Activated CD4-positive, alpha-beta T cell treated with anti-CD3 and anti-CD28 coated beads for 36 hours (primary cell): ENCODE measurements around the gene TEX29. TPM values are rescaled to one million over a fixed set of nuclear protein-coding genes. Genes with fewer than 3 reads are reported as not detected.

ENCODE experiments used
- ATAC-seq: fragments of 200-7000 bp; cut with Tn5 transposase; one replicate; pipeline ENCODE4 v1.10.0; 2021; ENCODE audit warnings: mild to moderate bottlenecking, moderate library complexity
- CTCF ChIA-PET: fragments of 350-600 bp; sonication (Branson Sonifier 250); formaldehyde crosslinking; loops from one replicate; lab custom pipeline; 2021; ENCODE audit warnings: antibody characterized with exemption; lab: Charles Lee
- POLR2A ChIA-PET: fragments of 350-600 bp; sonication (Branson Sonifier 250); formaldehyde crosslinking; loops from one replicate; lab custom pipeline; 2021; ENCODE audit warnings: antibody characterized with exemption, inconsistent platforms; lab: Charles Lee
- DNase-seq: peaks from one replicate; pipeline ENCODE4 v3.0.0-alpha.2; 2020
- H3K27ac Mint-ChIP-seq: one replicate; pipeline ENCODE4 v1.8.0; 2021; ENCODE audit warnings: mixed read lengths
- H3K27me3 Mint-ChIP-seq: one replicate; pipeline ENCODE4 v1.8.0; 2021; ENCODE audit warnings: mixed read lengths
- H3K36me3 Mint-ChIP-seq: one replicate; pipeline ENCODE4 v1.8.0; 2021; ENCODE audit warnings: low read depth, mixed read lengths
- H3K4me1 Mint-ChIP-seq: one replicate; pipeline ENCODE4 v1.8.0; 2021; ENCODE audit warnings: mixed read lengths
- H3K4me3 Mint-ChIP-seq: one replicate; pipeline ENCODE4 v1.8.0; 2021; ENCODE audit warnings: mild to moderate bottlenecking, moderate library complexity, mixed read lengths
- H3K9me3 Mint-ChIP-seq: one replicate; pipeline ENCODE4 v1.8.0; 2021; ENCODE audit warnings: low read depth, mixed read lengths
- intact Hi-C, 2 experiments: fragments of 100-400 bp; cut with DNase I in 1 of 2; cut with micrococcal nuclease in 1 of 2; formaldehyde crosslinking; loops; one replicate each; pipeline versions ENCODE4 v1.14.2 to v1.15.1; 2022 to 2024; cut with DNase I, micrococcal nuclease
- total RNA-seq, 2 experiments: library from RNA; stranded (reverse); gene quantifications; one replicate each; pipeline ENCODE4 v1.2.3, GENCODE V29; 2021

The TEX29 gene
- total RNA-seq, 2 experiments from 2014 or later, result 0.30 to 0.46 TPM

DNA sequence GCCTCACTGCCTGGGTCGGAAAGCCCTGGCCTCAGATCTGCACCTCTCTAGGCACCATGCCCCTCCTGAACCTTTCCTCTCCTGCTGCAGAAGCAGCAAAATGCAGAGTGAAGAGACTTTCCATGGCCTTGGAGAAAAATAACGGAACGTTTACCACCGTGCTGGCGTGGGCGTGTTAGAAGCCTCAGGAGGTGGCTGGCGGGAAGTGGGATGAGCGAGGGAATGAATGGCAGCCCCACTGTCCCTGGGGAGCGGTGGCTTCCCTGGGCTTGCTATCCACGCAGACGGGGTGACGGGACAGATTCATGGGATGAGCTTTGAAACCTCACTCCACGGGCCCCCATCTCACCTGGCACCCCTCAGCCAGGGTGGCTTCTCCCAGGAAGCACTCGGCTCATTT, 4.3 kb downstream of the TEX29 start:
- peaks cover 5% of the 10 kb centered on the region for H3K4me1 Mint-ChIP-seq
- no peak for ATAC-seq
- DNase-seq, result no peak
- H3K27ac Mint-ChIP-seq, result no peak overlapping the region
- no peaks in the 10 kb centered on the region for H3K9me3 Mint-ChIP-seq
- no peak overlapping the region for H3K4me3 Mint-ChIP-seq
- no peaks in the 10 kb centered on the region for H3K27me3 Mint-ChIP-seq
- ChIA-PET POLR2A (no interaction called here), CTCF (no interaction called here)
- intact Hi-C loops, result no loop called here
- no peaks in the 10 kb centered on the region for H3K36me3 Mint-ChIP-seq

DNA sequence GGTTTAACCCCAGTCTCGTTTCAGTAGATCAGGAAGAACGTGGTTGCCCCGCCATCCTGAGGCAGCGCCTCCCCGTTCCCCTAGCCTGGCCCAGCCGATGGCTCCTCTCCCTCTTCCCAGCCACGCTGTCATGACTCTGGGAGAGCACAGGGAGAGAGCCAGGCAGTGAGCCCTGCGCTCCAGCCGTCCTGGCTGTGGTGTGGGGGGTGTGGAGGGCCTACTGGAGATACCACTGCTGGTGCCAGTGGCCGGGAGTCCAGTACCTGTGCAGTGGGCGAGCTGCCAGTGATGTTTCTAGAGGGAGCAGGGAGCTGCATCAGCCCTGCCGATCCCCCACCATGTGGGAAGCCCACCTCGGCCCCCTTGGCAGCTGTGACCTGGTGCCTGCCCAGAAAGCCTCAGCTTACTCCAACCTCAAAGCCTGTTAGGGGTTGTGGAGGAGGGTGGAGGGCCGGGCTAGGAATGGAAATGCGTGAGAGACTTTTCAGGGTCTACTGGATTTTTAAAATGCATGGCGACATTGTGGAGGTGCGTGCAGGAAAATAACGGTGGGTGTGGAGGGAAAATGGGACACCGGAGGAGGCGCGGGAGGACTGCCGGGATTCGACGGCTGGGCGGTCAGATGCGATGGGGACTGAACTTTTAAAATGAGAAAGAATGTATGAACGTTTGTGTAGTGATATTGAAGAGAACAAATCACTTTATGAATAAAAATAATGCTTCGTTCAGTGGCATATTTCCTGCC, 4.9 kb downstream of the TEX29 start:
- Mint-ChIP-seq H3K36me3 (no peaks in the 10 kb centered on the region), H3K27ac (no peak overlapping the region), H3K27me3 (no peaks in the 10 kb centered on the region), H3K4me1 (peaks cover 5% of the 10 kb centered on the region), H3K4me3 (no peak overlapping the region), H3K9me3 (no peaks in the 10 kb centered on the region)
- ChIA-PET CTCF (no interaction called here), POLR2A (no interaction called here)
- no peak for ATAC-seq
- intact Hi-C loops, result no loop called here
- no peak for DNase-seq

DNA sequence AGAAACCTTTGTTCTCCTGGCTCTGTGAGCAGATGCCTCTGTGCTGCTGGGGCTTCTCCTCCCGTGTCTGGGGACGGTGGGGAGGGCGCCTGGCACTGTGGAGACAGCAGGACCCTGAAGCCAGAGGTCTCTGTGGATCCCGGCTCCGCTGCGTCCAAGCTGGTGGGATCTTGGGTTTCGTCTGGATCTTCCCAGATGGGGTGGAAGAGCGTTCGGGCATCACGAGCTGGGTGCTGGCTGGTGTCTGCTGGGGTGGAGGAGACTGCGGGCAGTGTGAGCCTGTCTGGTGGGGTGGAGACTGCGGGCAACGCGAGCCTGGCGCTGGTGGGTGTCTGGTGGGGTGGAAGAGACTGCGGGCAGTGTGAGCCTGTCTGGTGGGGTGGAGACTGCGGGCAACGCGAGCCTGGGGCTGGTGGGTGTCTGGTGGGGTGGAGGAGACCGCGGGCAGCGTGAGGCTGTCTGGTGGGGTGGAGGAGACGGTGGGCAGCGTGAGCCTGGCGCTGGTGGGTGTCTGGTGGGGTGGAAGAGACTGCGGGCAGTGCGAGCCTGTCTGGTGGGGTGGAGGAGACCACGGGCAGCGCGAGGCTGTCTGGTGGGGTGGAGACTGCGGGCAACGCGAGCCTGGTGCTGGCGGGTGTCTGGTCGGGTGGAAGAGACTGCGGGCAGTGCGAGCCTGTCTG, 5.6 kb downstream of the TEX29 start:
- ChIA-PET CTCF (no interaction called here), POLR2A (no interaction called here)
- Mint-ChIP-seq H3K27ac (no peak overlapping the region), H3K27me3 (no peaks in the 10 kb centered on the region), H3K36me3 (no peaks in the 10 kb centered on the region), H3K4me3 (no peak overlapping the region), H3K9me3 (no peaks in the 10 kb centered on the region), H3K4me1 (peaks cover 5% of the 10 kb centered on the region)
- DNase-seq (no peak), ATAC-seq (no peak)
- intact Hi-C loops, result no loop called here

DNA sequence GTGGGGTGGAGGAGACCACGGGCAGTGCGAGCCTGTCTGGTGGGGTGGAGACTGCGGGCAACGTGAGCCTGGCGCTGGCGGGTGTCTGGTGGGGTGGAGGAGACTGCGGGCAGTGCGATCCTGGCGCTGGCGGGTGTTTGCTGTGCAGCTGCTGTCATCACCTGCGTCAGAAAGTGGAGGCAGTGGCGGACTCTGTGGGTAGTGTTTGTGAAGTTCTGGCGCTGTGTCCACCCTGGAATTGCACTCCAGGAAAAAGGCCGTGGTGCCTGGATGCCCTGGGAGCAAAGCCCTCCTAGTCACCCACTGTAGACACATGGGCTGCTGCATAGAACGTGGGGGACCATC, 6.2 kb downstream of the TEX29 start:
- H3K4me1 Mint-ChIP-seq, result peaks cover 5% of the 10 kb centered on the region
- H3K27me3 Mint-ChIP-seq, result no peaks in the 10 kb centered on the region
- DNase-seq, result no peak
- H3K27ac Mint-ChIP-seq, result no peak overlapping the region
- ChIA-PET POLR2A (no interaction called here), CTCF (no interaction called here)
- H3K9me3 Mint-ChIP-seq, result no peaks in the 10 kb centered on the region
- ATAC-seq, result no peak
- intact Hi-C loops, result no loop called here
- no peak overlapping the region for H3K4me3 Mint-ChIP-seq
- no peaks in the 10 kb centered on the region for H3K36me3 Mint-ChIP-seq

DNA sequence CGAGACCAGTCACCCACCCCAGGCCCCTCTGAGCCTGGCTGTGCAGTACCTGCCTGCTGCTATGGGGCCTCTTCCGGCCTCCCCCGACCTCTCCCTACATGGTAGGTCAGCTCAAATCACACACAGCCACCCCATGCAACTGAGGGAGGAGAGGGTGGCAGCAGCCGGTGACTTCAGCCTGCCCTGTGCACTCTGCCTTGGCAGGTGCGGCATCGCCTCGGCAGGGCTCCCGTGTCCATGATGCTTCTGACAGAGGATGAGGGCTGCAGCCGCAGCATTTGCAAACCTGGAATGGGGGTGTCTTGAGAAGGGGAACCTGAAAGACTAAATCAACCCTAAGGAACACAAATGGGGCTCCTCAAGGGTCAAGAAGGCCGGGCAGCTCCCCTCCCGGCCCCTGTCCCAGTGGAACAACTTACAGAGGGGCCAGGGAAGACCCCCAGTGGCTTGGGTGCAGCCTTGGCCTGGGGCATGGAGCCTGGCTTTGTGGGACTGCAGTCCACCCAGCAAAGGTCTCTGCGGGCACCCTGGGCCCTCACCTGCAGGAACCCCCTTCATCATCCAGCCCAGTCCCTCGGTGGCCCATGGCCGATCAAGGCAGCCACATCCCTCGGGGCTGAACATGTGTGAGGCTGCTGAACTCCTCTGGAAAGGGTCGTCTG, 6.7 kb downstream of the TEX29 start:
- Mint-ChIP-seq H3K4me1 (peaks cover 5% of the 10 kb centered on the region), H3K27ac (no peak overlapping the region), H3K27me3 (no peaks in the 10 kb centered on the region), H3K4me3 (no peak overlapping the region), H3K36me3 (no peaks in the 10 kb centered on the region), H3K9me3 (no peaks in the 10 kb centered on the region)
- POLR2A ChIA-PET, result no interaction called here
- no peak for DNase-seq
- CTCF ChIA-PET, result no interaction called here
- no peak for ATAC-seq
- intact Hi-C loops, result no loop called here

DNA sequence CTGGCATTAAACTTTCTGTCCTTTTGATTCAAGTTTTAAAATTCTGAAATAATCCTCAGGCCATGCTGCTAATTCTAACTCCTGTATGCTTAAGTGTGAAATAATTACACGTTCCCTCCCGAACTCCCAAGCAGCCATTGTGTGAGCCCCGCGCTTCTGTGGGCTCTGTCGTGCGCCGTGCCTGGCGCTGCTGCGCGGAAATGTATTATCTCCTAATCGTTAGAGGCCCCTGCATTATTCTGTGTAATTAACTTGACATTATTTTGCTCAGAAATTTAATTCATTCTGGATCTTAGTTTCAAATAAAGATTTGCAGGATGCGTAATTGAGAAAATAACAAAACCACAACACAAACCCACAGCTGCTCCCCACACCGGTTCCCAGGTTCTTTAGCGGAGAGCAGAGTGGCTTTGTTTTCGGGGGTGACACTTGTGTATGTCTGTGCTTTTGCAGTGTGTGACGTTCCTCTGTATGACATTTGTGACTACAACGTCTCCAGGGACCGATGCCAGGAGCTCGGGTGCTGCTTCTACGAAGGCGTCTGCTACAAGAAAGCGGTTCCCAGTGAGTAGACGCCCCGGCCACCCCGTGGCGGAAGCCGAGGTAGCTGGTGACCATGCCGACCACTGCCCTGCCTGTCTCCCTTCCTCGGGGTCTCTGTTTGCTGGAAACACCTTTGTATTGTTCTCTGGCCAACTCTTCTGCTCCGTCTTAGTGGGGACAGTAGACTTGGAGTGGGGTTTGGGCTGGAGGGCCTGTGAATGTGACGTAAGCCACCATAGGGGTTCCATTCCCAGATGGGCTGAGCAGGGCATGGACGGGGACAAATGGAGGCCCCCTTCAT, 7.5 kb downstream of the TEX29 start:
- Mint-ChIP-seq H3K4me1 (peaks cover 5% of the 10 kb centered on the region), H3K27me3 (no peaks in the 10 kb centered on the region), H3K4me3 (no peak overlapping the region), H3K9me3 (peaks cover 1% of the 10 kb centered on the region), H3K36me3 (peaks cover 1% of the 10 kb centered on the region), H3K27ac (no peak overlapping the region)
- ChIA-PET CTCF (no interaction called here), POLR2A (interaction anchor here (0.6 kb wide), 1 partner anchor 48 kb away, joined by 11 read pairs; no protein-coding TSS in a partner anchor)
- DNase-seq (no peak), ATAC-seq (no peak)
- intact Hi-C loops, result no loop called here

DNA sequence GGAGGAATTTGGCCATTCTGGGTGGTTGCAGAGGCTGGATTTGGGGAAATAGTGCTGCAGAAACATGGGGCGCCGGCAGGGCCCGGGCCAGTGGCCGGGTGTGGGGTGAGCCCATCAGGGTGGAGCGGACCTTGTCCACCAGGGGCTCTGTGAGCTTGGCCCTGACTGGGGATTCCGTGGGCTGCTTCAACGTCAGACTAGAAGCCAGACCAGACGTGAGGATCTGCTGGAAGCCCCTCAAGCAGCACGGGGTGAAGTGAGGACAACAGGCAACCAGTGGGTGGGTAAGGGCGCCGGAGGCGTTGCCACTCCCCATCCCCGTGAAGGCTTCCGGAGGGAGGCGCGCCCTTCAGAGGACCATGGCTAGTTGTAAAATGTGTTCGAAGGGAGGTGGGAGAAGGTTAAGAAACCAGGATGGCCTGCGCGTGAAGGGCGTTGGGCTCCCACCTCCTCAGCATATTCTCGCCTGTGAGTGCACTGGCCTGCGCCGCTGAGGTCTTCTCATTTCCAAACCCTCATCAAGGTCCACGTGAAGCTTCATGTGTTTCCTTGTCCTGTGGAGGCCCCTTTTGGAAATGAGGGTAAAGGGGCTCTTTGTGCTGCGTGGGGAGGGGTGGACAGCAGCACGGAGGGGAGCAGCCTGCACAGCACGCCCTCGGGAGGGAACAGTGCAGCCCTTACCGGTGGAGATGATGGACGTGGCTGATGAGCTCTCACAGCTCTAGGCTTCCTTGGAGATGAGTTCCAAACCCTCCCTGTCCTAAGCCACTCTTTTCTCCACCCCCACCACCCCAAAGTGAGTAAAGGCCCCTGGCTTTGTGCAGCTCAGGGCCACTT, 8.3 kb downstream of the TEX29 start:
- Mint-ChIP-seq H3K4me3 (no peak overlapping the region), H3K4me1 (peaks cover 4% of the 10 kb centered on the region)

DNA sequence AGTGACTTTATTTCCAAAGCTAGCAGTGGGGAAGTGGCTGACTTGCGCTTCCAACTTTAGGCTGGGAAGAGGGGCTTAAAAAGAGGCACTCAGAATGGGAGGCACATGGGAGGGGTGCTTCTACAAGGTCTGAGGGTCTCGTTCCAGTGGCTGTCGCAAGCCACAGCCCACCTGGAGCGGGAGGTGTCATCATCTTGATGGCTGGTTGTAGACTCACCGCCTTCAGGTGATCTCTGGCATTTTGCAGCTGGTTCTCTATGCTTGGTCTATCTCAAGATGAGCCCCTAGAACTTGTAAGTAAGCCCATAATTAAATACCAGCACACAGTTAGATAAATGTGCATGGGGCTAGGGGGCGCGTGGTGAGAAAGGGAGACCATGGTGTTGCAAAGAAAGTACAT, 9.2 kb downstream of the TEX29 start:
- DNase-seq (no peak), ATAC-seq (no peak)
- H3K4me1 Mint-ChIP-seq, result no peaks in the 10 kb centered on the region
- ChIA-PET POLR2A (no interaction called here), CTCF (interaction anchor here (0.7 kb wide), 1 partner anchor 10 kb away, joined by 3 read pairs; no protein-coding TSS in a partner anchor)
- no peak overlapping the region for H3K4me3 Mint-ChIP-seq
- peaks cover 5% of the 10 kb centered on the region for H3K36me3 Mint-ChIP-seq
- intact Hi-C loops, result no loop called here
- H3K27me3 Mint-ChIP-seq, result no peaks in the 10 kb centered on the region
- H3K27ac Mint-ChIP-seq, result no peak overlapping the region
- peaks cover 9% of the 10 kb centered on the region for H3K9me3 Mint-ChIP-seq

More for the DNA sequence above, 8.3 kb downstream of the TEX29 start:
- Mint-ChIP-seq H3K9me3 (peaks cover 5% of the 10 kb centered on the region), H3K27ac (no peak overlapping the region), H3K27me3 (no peaks in the 10 kb centered on the region), H3K36me3 (peaks cover 5% of the 10 kb centered on the region)
- intact Hi-C loops, result no loop called here
- POLR2A ChIA-PET, result interaction anchor here (0.6 kb wide), 1 partner anchor 49 kb away, joined by 11 read pairs; no protein-coding TSS in a partner anchor
- no peak for ATAC-seq
- DNase-seq, result no peak
- CTCF ChIA-PET, result no interaction called here

DNA sequence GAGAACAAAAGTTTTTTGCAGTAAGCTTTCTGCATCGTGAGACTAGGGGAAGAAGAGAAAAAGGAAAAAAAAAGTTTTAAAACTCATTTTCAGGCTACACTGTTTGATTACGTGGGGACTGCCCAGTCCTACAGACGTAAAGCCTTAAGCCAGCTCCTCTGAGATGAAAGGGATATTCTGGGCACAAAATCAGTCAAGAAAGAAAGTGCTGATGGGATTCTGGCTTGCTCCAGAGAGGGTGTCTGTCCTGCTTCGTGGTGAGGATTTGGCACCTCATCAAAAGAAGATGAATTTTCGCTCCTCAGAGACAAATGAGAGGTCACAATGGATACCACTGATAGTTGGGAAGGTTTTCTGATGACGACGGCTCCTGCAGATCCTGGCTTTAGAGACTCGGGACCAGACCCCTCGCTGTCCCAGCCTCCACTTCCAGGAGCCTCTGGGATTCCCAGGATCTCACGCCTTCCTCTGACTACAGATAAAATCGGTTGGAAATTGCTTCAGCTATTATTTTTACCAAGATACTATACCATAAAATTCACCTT, 9.7 kb downstream of the TEX29 start:
- DNase-seq (no peak), ATAC-seq (no peak)
- Mint-ChIP-seq H3K9me3 (peaks cover 9% of the 10 kb centered on the region), H3K4me3 (no peak overlapping the region), H3K36me3 (peaks cover 5% of the 10 kb centered on the region), H3K27me3 (no peaks in the 10 kb centered on the region), H3K27ac (no peak overlapping the region), H3K4me1 (no peaks in the 10 kb centered on the region)
- POLR2A ChIA-PET, result no interaction called here
- CTCF ChIA-PET, result interaction anchor here (0.7 kb wide), 1 partner anchor 11 kb away, joined by 3 read pairs; no protein-coding TSS in a partner anchor
- intact Hi-C loops, result no loop called here

DNA sequence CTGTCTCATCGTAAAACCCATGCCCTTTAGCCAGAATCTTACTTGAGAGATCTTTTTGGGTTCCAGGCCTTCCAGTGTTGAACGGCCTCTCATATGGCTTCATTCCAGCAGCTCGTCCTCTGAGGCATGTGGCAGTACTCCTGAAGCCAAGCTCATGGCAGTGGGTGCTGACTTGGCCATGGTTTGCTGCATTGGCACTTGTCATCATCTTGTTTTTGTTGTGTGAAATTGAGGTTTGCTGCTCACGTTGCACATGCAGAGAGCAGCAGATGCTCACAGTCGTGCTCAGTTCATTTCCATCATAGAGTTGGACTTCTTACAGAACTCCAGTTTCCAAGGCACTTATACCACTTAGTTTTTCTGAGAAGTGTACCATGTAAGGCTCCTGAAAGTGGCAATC, 14.9 kb downstream of the TEX29 start:
- Mint-ChIP-seq H3K9me3 (peaks cover 9% of the 10 kb centered on the region), H3K36me3 (peaks cover 5% of the 10 kb centered on the region), H3K27ac (no peak overlapping the region), H3K4me1 (peaks cover 4% of the 10 kb centered on the region), H3K27me3 (no peaks in the 10 kb centered on the region), H3K4me3 (no peak overlapping the region)
- ATAC-seq (no peak), DNase-seq (no peak)
- ChIA-PET POLR2A (no interaction called here), CTCF (interaction anchor here (1.1 to 1.3 kb wide), 3 partner anchors 10 to 1298 kb away, joined by 3 to 5 read pairs (median 3); no protein-coding TSS in a partner anchor)
- intact Hi-C loops, result no loop called here
